ENCODE measurements around the gene TSPAN9.
A peak's percentile ranks its signal among the peaks of the same experiment; 100 is the strongest.

Gene TSPAN9

GRCh38 chr12:3311027-3311402 lies 233.8 kb downstream of the TSPAN9 start:
- H3K27ac ChIP-seq = no peak overlapping the region
- peaks cover 0 to 11% (median 0%) of the 10 kb centered on the region in 11 experiments; a peak in 4 of 22 replicates for H4K20me1 ChIP-seq
- H3K36me3 ChIP-seq = no peaks in the 10 kb centered on the region
- H3K9ac ChIP-seq = no peak overlapping the region
- peaks cover 0 to 32% (median 21%) of the 10 kb centered on the region in 10 experiments; a peak in 12 of 20 replicates for H3K4me1 ChIP-seq
- H3K9me3 ChIP-seq (replicated peaks in 1 of 11) = no peaks in the 10 kb centered on the region
- no peak overlapping the region for H3K4me2 ChIP-seq
- no peak overlapping the region for H3K4me3 ChIP-seq
- TF ChIP-seq Cebpa-rat (IDR thresholded peaks at IDR 0.05) = no peak
- H3K27me3 ChIP-seq = no peaks in the 10 kb centered on the region

- Histone ChIP-seq H3K27ac (no peak overlapping the region), H3K9ac (no peak overlapping the region), H3K4me2 (peak overlapping the region in 1 of 11 experiments; percentile 43; a peak in 1 of 22 replicates), H3K4me1 (peaks cover 0 to 32% (median 21%) of the 10 kb centered on the region in 10 experiments; a peak in 12 of 20 replicates), H4K20me1 (peaks cover 0 to 11% (median 0%) of the 10 kb centered on the region in 11 experiments; a peak in 4 of 22 replicates), H3K4me3 (no peak overlapping the region), H3K36me3 (no peaks in the 10 kb centered on the region), H3K27me3 (no peaks in the 10 kb centered on the region), H3K9me3 (replicated peaks in 1 of 11) (no peaks in the 10 kb centered on the region)
- TF ChIP-seq Cebpa-rat (IDR thresholded peaks at IDR 0.05) = no peak
These were observed 234.4 kb downstream of the TSPAN9 start for GRCh38 chr12:3311491-3312103.

DNA sequence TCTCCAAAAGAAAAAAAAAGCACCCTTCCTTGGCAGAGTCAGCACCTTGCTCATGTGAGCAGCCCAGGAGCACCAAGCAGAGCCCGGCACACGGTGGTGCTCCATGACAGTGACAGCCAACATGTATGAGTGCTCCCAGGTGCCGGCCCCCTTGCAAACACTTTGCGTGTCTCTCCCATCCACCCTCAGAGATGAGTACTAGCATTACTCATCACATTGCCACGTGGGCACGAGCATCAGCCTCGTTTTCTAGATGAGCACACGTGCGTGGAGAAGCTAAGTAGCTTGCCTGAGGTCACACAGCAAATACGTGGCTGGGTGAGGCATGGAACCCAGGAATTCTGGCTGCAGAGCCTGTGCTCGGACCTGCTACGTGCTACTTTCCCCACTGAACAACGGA lies 235.9 kb downstream of the TSPAN9 start:
- Histone ChIP-seq H3K4me1 (peaks cover 2 to 42% (median 31%) of the 10 kb centered on the region in 10 experiments), H3K9me3 (replicated peaks in 1 of 11) (no peaks in the 10 kb centered on the region), H3K36me3 (no peaks in the 10 kb centered on the region), H3K27ac (no peak overlapping the region), H3K4me3 (no peak overlapping the region), H3K4me2 (no peak overlapping the region), H3K9ac (no peak overlapping the region), H4K20me1 (peaks cover 0 to 11% (median 0%) of the 10 kb centered on the region in 11 experiments; a peak in 4 of 22 replicates), H3K27me3 (no peaks in the 10 kb centered on the region)
- no peak for TF ChIP-seq Cebpa-rat (IDR thresholded peaks at IDR 0.05)

DNA sequence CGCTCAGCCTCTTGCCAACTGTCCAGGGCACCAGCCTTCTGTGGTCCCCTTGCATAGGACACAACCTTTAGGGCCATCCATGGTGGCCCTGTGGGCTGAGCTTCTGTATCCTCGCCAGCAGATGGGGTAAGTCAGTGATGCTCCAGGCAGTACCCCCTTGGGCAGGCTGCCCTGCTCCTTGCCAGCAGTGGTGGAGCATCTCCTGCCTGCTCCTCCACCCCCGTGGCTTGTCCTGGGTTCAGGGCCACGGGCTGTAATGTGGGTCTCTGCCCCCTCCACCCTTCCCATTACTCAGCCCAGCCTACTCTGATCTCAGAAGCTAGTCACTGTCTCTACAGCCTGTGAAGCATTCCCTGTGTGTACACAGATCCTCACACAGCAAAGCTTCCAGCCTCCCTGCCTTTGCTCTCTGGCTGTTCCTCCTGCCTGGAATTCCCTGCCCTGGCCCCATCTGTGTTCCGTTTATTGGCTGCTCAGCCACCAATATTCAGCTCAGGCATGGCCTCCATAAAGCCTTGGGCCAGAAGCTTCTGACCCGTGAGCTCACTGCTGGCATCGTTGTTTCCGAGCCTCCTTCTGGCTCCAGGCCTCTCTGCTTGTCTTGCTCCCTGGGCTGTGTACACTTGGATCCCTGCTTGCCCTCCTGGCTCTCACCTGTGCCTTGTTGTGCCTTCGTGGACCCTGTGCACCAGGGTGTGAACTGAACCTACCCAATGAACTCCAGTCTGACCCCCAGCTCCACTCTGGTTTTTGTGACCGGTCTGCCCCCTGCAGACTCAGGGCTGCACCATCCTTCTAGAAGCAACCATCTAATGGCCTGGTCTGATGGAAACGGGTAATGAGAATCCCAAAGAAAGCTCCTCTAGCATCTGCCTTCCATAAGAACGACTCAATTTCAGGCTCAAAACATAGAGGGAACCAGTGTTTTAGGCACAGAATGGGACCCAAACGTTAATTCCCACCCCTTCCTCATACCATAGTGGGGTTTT lies 236.8 kb downstream of the TSPAN9 start:
- H3K9me3 ChIP-seq (replicated peaks in 1 of 11) = no peaks in the 10 kb centered on the region
- no peak overlapping the region for H3K27ac ChIP-seq
- TF ChIP-seq Cebpa-rat (IDR thresholded peaks at IDR 0.05) = no peak
- H3K4me1 ChIP-seq = peaks cover 11 to 51% (median 40%) of the 10 kb centered on the region in 10 experiments
- H3K36me3 ChIP-seq = no peaks in the 10 kb centered on the region
- H3K27me3 ChIP-seq = no peaks in the 10 kb centered on the region
- H3K9ac ChIP-seq = no peak overlapping the region
- peaks cover 0 to 11% (median 0%) of the 10 kb centered on the region in 11 experiments; a peak in 2 of 22 replicates for H4K20me1 ChIP-seq
- H3K4me2 ChIP-seq = no peak overlapping the region
- no peak overlapping the region for H3K4me3 ChIP-seq

GRCh38 chr12:3315201-3315661 lies 238.1 kb downstream of the TSPAN9 start:
- H3K27ac ChIP-seq = no peak overlapping the region
- H3K4me3 ChIP-seq = no peak overlapping the region

GRCh38 chr12:3316776-3317480 lies 239.7 kb downstream of the TSPAN9 start:
- H3K27me3 ChIP-seq = no peaks in the 10 kb centered on the region
- H4K20me1 ChIP-seq = peaks cover 0 to 6% (median 0%) of the 10 kb centered on the region in 11 experiments; a peak in 2 of 22 replicates
- no peak overlapping the region for H3K9ac ChIP-seq

More at GRCh38 chr12:3315201-3315661, 238.1 kb downstream of the TSPAN9 start:
- H3K9me3 ChIP-seq (replicated peaks in 1 of 11) = no peaks in the 10 kb centered on the region
- no peaks in the 10 kb centered on the region for H3K36me3 ChIP-seq
- H3K4me1 ChIP-seq = peaks cover 20 to 56% (median 44%) of the 10 kb centered on the region in 10 experiments
- H4K20me1 ChIP-seq = peaks cover 0 to 11% (median 0%) of the 10 kb centered on the region in 11 experiments; a peak in 2 of 22 replicates
- 0 out of 22 replicates have a peak overlapping the region, but pooled peaks of 1 of the 11 experiments have one; percentile 21 for H3K9ac ChIP-seq
- H3K27me3 ChIP-seq = no peaks in the 10 kb centered on the region
- TF ChIP-seq Cebpa-rat (IDR thresholded peaks at IDR 0.05) = no peak
- H3K4me2 ChIP-seq = peak overlapping the region in 5 of 11 experiments; percentile 3 to 46 (median 27); a peak in 7 of 22 replicates

GRCh38 chr12:3317481-3317815 lies 240.3 kb downstream of the TSPAN9 start:
- no peaks in the 10 kb centered on the region for H3K27me3 ChIP-seq

More at GRCh38 chr12:3316776-3317480, 239.7 kb downstream of the TSPAN9 start:
- peaks cover 20 to 54% (median 42%) of the 10 kb centered on the region in 10 experiments for H3K4me1 ChIP-seq
- no peak for TF ChIP-seq Cebpa-rat (IDR thresholded peaks at IDR 0.05)
- no peaks in the 10 kb centered on the region for H3K9me3 ChIP-seq (replicated peaks in 1 of 11)
- H3K4me3 ChIP-seq = no peak overlapping the region
- no peaks in the 10 kb centered on the region for H3K36me3 ChIP-seq
- no peak overlapping the region for H3K27ac ChIP-seq
- peak overlapping the region in 6 of 11 experiments; percentile 61 to 76 (median 72); a peak in 9 of 22 replicates for H3K4me2 ChIP-seq

DNA sequence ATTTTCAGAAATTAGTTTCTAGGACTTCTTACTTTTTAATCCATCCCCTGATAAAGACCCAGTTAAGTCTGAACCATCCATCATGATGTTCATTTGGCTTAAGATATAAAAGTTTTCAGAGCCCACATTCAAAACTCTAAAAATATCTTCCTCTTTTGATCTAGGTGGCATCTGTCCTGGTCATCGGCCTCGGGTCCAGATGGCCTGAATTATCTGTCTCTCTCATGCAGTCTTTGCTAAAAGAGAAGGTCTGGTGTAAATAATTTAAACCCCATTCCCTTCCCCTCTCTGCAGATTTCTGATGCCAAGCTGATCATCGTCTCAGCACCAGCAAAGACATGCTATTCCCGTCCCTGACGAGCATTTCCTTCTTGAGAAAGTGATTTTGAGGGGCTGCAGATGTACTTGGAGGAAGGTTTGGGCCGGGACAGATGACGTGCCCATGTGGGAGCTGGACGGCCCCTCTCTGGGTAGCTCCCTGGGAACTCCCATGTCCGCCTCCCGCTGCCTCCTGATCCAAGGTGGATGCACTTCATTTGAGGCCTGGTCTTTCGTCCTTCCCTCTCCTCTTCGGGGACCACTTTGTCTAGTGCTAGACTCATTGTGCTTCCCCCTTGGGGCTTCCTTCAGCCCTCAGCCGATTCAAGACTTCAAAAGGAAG lies 240.8 kb downstream of the TSPAN9 start:
- Histone ChIP-seq H3K4me3 (no peak overlapping the region), H3K9ac (no peak overlapping the region), H3K27ac (peak overlapping the region in 2 of 11 experiments; percentile 19 to 30; a peak in 3 of 22 replicates), H4K20me1 (peaks cover 0 to 5% (median 0%) of the 10 kb centered on the region in 11 experiments; a peak in 1 of 22 replicates), H3K9me3 (replicated peaks in 1 of 11) (no peaks in the 10 kb centered on the region), H3K4me2 (peak overlapping the region; percentile 61 to 83 (median 73)), H3K27me3 (no peaks in the 10 kb centered on the region), H3K4me1 (peaks cover 20 to 47% (median 36%) of the 10 kb centered on the region in 10 experiments), H3K36me3 (no peaks in the 10 kb centered on the region)
- no peak for TF ChIP-seq Cebpa-rat (IDR thresholded peaks at IDR 0.05)

More at GRCh38 chr12:3317481-3317815, 240.3 kb downstream of the TSPAN9 start:
- Histone ChIP-seq H3K9ac (no peak overlapping the region), H3K4me3 (no peak overlapping the region), H3K4me1 (peaks cover 20 to 51% (median 38%) of the 10 kb centered on the region in 10 experiments), H3K27ac (no peak overlapping the region), H3K36me3 (no peaks in the 10 kb centered on the region), H3K4me2 (peak overlapping the region in 8 of 11 experiments; percentile 61 to 83 (median 73); a peak in 16 of 22 replicates), H4K20me1 (peaks cover 0 to 6% (median 0%) of the 10 kb centered on the region in 11 experiments; a peak in 1 of 22 replicates), H3K9me3 (replicated peaks in 1 of 11) (no peaks in the 10 kb centered on the region)
- TF ChIP-seq Cebpa-rat (IDR thresholded peaks at IDR 0.05) = no peak
